Activated naive CD4-positive, alpha-beta T cell treated with anti-CD3 and anti-CD28 coated beads, Interleukin-2, amount 50 U/mL, for 16 hours (primary cell): ENCODE data around the gene RHBDL3.
A peak's percentile ranks its signal among the peaks of the same experiment; 100 is the strongest.
"Not testable (repeated sequence)": the region's sequence is repeated elsewhere in the genome, so short reads cannot be mapped to it uniquely, and the experiment has no call there.

Experiments
- DNase-seq: peaks from one replicate; pipeline ENCODE4 v3.0.0-alpha.2; 2020

The RHBDL3 gene

DNA sequence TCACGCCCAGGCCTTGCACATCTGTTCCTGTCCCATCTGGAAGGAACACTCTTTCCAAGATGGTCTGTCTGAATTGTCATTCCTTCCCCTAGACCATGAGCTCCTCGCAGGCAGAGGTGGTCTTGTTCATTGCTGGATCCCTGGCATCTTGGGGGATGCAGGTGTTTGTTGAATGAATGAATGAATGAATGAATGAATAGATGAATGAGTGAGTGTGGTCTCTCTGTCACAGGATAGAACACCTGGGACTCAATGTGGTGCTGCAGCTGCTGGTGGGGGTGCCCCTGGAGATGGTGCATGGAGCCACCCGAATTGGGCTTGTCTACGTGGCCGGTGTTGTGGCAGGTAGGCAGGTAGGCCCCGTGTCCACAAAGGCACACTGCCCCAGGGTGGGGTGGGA lies 32.2 kb downstream of the RHBDL3 start:
- DNase-seq: no peak

DNA sequence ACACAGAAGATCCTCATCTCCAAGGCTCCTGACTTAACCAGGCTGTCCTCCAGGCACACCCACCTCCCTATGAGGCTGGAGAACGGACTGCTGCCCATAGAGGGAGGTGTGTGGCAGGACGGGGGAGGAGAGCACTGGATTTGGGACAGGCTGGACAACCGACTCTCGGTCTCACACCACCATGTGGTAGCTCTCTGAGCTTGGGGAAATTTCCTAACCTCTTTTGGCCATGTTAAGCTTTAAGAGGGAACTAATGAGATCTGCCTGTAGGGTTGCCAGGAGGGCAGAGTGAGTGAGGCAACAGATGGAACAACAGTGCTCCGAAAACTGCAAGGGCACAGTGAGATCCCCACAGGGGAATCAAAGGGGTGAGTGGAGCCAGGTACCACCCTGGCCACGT lies 32.7 kb downstream of the RHBDL3 start:
- no peak for DNase-seq

- no peak for DNase-seq
Observed at GRCh38 chr17:32298721-32299579, 33.3 kb downstream of the RHBDL3 start.

GRCh38 chr17:32299580-32300164 lies 34.0 kb downstream of the RHBDL3 start:
- DNase-seq: no peak

DNA sequence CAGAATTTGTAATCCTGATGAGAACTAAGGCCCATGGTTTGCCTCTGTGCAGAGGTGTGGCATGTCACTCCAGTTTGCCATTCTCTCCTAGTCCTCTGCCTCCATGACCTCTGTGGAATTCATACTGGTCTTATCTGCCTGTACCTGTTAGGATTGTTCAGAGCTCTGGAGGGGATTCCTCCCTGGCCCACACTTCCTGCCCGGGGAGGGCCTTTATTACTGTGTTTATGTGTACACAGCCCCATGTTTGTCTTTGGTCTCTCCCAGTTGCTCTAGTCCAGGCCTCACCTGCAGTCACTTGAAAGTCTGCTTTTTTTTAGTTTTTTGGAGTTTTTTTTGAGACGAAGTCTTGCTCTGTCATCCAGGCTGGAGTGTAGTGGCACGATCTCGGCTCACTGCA lies 36.4 kb downstream of the RHBDL3 start:
- no peak for DNase-seq

GRCh38 chr17:32302860-32303649 lies 37.4 kb downstream of the RHBDL3 start:
- no peak for DNase-seq

DNA sequence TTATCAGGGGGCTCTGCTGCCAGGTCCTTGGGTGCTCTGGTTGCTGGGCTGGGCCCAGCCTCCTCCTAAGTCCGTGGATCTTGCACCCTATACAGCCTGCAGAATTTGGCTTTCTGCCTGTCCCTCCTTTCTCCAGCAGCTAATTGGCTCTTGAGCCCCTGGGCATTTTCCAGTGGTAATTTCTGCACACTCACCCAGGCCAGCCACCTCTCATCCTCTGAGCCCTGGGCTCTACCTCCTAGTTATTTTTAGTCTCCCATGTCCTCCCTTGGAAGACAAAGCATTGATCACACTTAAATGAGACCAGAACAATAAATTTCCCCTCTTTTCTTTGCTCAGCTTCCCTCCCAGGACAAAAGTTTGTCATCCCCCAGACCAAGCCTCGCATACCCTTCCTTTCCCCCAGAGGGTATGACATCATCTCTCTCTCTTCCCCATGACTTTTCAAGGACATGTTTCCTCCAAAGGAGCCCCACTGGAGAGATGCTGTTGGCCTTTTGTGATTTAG lies 38.2 kb downstream of the RHBDL3 start:
- no peak for DNase-seq

DNA sequence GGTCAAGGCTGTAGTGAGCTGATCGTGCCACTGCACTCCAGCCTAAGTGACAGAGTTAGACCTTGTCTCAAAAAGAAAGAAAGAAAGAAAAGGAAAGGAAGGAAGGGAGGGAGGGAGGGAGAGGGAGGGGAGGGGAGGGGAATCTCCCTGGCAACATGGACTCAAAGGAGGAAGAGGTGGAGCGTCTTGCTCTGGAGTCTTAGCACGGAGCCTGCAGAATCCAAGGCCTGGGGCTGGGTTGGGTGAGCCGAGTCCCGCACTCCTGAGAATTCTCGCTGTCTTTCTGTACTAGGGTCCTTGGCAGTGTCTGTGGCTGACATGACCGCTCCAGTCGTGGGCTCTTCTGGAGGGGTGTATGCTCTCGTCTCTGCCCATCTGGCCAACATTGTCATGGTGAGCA lies 39.4 kb downstream of the RHBDL3 start:
- DNase-seq: no peak

DNA sequence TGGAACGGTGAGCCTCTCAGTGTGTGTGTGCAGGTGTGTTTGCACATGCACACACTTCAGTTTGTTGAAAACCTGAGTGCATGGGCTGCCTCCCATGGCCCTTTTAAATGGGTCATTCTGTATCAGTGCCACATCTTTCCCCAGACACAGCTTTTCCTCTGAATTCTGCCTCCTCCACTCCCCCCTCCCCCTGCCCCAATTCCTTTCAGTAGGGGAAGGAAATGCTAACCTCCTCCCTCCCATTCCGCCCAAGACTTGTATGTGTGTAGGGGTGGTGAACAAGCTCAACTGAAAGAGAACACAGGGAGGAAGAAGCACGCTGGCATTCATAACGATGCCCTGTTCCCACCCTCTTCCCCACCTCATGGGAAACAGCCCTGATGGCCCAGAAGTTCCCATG lies 42.0 kb downstream of the RHBDL3 start:
- DNase-seq: no peak

- no peak for DNase-seq
Observed at GRCh38 chr17:32311028-32311536, 45.5 kb downstream of the RHBDL3 start.

GRCh38 chr17:32314636-32315035 lies 49.0 kb downstream of the RHBDL3 start:
- DNase-seq: no peak

DNA sequence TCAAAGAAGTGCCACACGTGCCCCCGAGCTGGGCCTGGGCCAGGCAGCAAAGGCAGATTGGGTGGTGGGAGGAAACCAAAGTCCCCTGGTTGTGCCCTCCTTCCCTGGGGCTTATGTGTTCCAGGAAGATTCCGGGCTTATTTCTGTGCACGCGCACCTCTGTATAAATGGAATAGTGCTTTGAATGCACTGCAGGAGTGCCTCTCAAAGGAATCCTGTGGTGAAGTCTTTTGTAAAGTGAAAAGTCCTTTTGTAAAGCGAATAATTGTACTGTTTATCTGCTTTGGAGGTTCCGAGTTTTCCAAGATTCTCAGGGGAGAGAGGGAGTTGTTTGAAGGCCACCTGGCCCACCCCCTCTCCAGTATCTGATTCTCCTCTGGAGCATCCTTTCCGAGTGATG lies 49.5 kb downstream of the RHBDL3 start:
- DNase-seq: no peak

DNA sequence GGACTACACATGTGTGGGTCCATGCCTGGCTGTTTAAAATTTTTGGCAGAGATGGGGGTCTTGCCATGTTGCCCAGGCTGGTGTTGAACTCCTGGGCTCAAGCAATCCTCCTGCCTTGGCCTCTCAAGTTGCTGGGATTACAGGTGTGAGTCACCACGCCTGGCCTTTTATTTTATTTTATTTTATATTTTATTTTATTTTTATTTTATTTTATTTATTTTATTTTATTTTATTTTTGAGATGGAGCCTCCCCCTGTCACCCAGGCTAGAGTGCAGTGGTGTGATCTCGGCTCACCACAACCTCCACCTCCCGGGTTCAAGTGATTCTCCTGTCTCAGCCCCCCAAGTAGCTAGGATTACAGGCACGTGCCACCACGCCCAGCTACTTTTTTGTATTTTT lies 51.0 kb downstream of the RHBDL3 start:
- not testable (repeated sequence) for DNase-seq

DNA sequence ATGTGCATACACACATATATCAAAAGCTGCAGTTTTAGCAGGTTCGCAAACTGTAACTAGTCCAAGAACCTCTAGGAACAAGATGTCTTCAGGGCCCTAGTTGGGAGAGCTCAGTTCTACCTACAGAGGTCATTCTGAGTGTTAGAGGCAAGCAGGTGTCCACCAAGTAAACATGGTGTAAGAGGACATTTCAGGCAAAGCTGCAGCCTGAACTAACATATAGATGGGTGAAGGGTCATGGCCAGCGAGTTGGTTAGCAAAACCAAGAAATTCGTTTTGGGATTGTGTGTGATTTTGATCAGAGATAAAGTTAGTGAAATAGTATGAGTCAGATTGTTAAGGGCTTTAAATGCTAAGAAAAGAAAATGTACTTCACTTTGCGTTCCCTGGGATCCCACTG lies 51.7 kb downstream of the RHBDL3 start:
- DNase-seq: no peak

- DNase-seq: no peak
Observed at GRCh38 chr17:32318071-32318470, 52.4 kb downstream of the RHBDL3 start.

DNA sequence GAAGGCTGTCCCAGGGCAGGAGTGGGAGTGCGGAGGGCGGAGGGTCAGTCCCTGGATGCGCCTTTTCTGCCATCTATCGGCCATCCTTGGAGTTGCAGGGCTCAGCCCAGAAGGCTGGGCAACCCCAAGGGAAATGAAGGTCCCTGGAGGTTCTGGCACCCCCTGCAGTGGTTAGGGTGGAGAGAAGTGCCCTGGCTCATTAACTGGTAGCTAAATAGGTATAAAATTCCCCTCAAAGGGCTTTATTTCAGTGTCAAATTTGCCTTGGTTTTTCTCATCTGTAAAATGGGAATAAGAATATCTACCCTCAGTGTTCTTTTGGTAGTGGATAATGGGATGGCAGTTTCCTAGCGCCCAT lies 53.9 kb downstream of the RHBDL3 start:
- peak; percentile 77 for DNase-seq

- DNase-seq: not testable (repeated sequence)
Observed at GRCh38 chr17:32320080-32320479, 54.4 kb downstream of the RHBDL3 start.

DNA sequence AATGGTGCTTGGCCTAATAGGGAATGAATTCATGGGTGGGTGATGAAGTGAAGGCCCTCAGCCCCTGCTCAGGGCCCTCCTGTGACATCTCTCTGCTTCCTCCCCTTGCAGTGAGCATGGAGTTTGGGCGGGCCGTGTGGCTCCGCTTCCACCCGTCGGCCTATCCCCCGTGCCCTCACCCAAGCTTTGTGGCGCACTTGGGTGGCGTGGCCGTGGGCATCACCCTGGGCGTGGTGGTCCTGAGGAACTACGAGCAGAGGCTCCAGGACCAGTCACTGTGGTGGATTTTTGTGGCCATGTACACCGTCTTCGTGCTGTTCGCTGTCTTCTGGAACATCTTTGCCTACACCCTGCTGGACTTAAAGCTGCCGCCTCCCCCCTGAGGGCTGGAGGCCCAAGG lies 55.2 kb downstream of the RHBDL3 start:
- no peak for DNase-seq

GRCh38 chr17:32323046-32323445 lies 57.4 kb downstream of the RHBDL3 start:
- no peak for DNase-seq

DNA sequence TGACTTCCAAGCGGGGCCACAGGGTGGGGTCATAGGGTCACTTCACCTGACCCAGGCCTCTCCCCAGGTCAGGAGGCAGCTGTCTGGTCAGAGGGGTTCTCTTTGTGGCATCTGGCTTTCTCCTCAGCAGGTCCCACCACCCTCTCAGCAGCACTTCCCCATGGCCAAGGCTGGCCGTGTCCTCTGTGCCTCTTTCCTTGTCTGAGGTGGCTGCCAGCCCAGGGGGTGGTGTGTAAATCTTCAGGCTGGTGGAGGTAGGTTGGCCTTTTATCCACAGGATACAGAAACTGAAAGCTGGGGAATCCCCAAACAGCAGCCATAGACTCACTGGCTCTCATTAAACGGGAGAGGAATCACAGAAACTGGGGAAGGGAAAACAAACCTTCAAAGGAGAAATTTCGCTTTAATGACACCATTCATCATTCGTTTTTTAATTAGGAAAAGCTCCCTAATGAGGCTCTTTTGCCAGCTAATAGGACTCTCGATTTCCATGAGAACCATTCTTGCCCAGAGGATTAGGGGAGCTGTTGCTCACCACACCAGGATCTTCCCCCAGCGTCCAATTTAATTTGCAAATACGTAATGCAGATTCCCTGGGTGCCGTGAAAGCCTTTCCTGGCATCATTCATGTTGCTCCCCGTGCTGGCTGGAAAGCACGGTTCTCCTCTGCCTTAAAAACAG lies 58.3 kb downstream of the RHBDL3 start:
- peak; percentile 17 for DNase-seq

DNA sequence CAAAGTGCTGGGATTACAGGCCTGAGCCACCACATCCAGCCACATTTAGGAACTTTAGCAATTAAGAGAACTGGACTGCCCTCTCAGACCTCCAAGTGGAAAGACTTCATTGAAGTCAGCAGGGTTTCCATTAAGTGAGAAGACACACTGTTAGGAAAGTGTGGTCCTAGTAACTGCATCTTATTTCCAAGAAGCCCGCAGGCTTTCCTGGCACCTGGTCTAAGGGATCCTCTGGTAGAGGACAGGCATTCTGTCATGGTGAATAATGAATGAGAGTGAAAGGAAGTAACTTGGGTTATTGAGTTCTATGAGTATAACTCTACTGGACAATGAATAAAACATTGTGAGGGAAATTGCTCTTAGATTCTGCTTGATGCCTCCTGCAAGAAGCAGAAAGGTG lies 62.3 kb downstream of the RHBDL3 start:
- DNase-seq: no peak

DNA sequence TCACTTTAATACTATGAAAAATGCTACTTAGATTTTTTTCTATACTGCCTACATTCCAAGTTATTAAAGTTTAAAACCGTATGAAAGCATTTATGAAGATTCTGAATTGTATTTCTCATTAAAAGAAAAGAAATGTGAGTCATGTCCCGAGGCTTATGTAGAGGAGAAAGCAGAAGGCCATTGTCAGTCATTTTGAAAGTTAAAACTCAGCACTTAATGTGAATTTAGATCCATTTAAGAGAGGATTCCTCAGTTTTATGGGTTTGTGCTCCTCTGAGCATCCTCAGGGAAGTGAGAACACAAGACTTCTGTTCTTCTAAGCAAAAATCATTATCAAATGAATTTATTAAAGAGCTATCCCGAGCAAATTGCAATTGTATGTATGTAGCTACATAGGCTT lies 64.5 kb downstream of the RHBDL3 start:
- no peak for DNase-seq
